ENCODE measurements around the gene LNPEP. TPM values are rescaled to one million over a fixed set of nuclear protein-coding genes. Genes with fewer than 3 reads are reported as not detected.

LNPEP gene
- total and polyA plus RNA-seq, 2 donors (not counting 1 experiment from before 2014, with no cell fraction given), result 10.5 to 92.9 TPM

- DNase-seq (no peak), ATAC-seq (ENCODE audit: low read depth) (no peak)
- H3K36me3 ChIP-seq (replicated peaks in 1 of 2; ENCODE audit: control extremely low read depth in 1 of 2, control insufficient read depth in 1 of 2, extremely low read depth in 1 of 2, insufficient read depth in 2 of 2, low read length in 1 of 2), result no peaks in the 10 kb centered on the region
- CTCF ChIA-PET, result no interaction called here
- H3K27me3 Mint-ChIP-seq, result peaks cover 8% of the 10 kb centered on the region
- H3K27ac Mint-ChIP-seq, result no peak overlapping the region
- no peaks in the 10 kb centered on the region for H3K79me2 ChIP-seq (ENCODE audit: control insufficient read depth, insufficient read depth, low read length)
- H4K20me1 ChIP-seq (ENCODE audit: control insufficient read depth, insufficient read depth, low read length, poor library complexity, severe bottlenecking), result no peaks in the 10 kb centered on the region
- H3K9me3 Mint-ChIP-seq (ENCODE audit: insufficient read depth), result no peaks in the 10 kb centered on the region
- WGBS (ENCODE audit: insufficient coverage), result no CpG with 5 or more reads among the region's 4 CpGs
- no peak overlapping the region for H3K4me3 Mint-ChIP-seq
- H3K9ac ChIP-seq (ENCODE audit: low read length), result no peak overlapping the region
- H3K9me3 ChIP-seq (ENCODE audit: control extremely low read depth in 1 of 3, control insufficient read depth in 2 of 3, insufficient read depth in 1 of 3, low read length in 2 of 3), result no peaks in the 10 kb centered on the region
- H3K27me3 ChIP-seq (replicated peaks in 1 of 4; ENCODE audit: control extremely low read depth in 1 of 4, control insufficient read depth in 3 of 4, insufficient read depth in 4 of 4, low read length in 3 of 4), result no peaks in the 10 kb centered on the region
- peaks cover 0 to 4% of the 10 kb centered on the region in 2 donors for H3K4me1 ChIP-seq (ENCODE audit: control insufficient read depth in 2 of 2, insufficient read depth in 2 of 2, low read length in 2 of 2)
- POLR2A ChIA-PET, result no interaction called here
- H3K4me3 ChIP-seq (ENCODE audit: control extremely low read depth in 1 of 5, extremely low read depth in 1 of 5, insufficient read depth in 1 of 5, low read depth in 2 of 5, low read length in 4 of 5), result no peak overlapping the region
- H3K27ac ChIP-seq (ENCODE audit: low read length in 2 of 2), result no peak overlapping the region
- TF ChIP-seq EZH2 (IDR thresholded peaks at IDR 0.05; ENCODE audit: borderline replicate concordance, insufficient read depth, low read depth, low read length, poor library complexity, severe bottlenecking), result no peak
- no peak for TF ChIP-seq CTCF (IDR thresholded peaks at IDR 0.05)
- intact Hi-C loops (cut with micrococcal nuclease), result no loop called here
- no peak overlapping the region for H2AFZ ChIP-seq (ENCODE audit: insufficient read depth, low read depth, low read length, poor library complexity, severe bottlenecking)
- peaks cover 4% of the 10 kb centered on the region for H3K4me1 Mint-ChIP-seq
- no peak overlapping the region for H3K4me2 ChIP-seq (replicated peaks; ENCODE audit: low read depth, low read length, poor library complexity, severe bottlenecking)
Measured at GRCh38 chr5:97067296-97067850, 131.5 kb downstream of the LNPEP start.

- POLR2A ChIA-PET, result no interaction called here
- H3K4me3 ChIP-seq (ENCODE audit: control extremely low read depth in 1 of 5, extremely low read depth in 1 of 5, insufficient read depth in 1 of 5, low read depth in 2 of 5, low read length in 4 of 5), result no peak overlapping the region
- intact Hi-C loops (cut with micrococcal nuclease), result no loop called here
- H3K27me3 Mint-ChIP-seq, result peaks cover 8% of the 10 kb centered on the region
- TF ChIP-seq CTCF (IDR thresholded peaks at IDR 0.05), result no peak
- TF ChIP-seq EZH2 (IDR thresholded peaks at IDR 0.05; ENCODE audit: borderline replicate concordance, insufficient read depth, low read depth, low read length, poor library complexity, severe bottlenecking), result no peak
- H3K4me1 Mint-ChIP-seq, result peaks cover 27% of the 10 kb centered on the region
- CTCF ChIA-PET, result interaction anchor here (0.6 kb wide), 1 partner anchor 1759 kb away, joined by 3 read pairs; no protein-coding TSS in a partner anchor
- no peaks in the 10 kb centered on the region for H3K36me3 ChIP-seq (replicated peaks in 1 of 2; ENCODE audit: control extremely low read depth in 1 of 2, control insufficient read depth in 1 of 2, extremely low read depth in 1 of 2, insufficient read depth in 2 of 2, low read length in 1 of 2)
- no peak overlapping the region for H3K4me3 Mint-ChIP-seq
- H4K20me1 ChIP-seq (ENCODE audit: control insufficient read depth, insufficient read depth, low read length, poor library complexity, severe bottlenecking), result no peaks in the 10 kb centered on the region
- H3K27me3 ChIP-seq (replicated peaks in 1 of 4; ENCODE audit: control extremely low read depth in 1 of 4, control insufficient read depth in 3 of 4, insufficient read depth in 4 of 4, low read length in 3 of 4), result no peaks in the 10 kb centered on the region
- ATAC-seq (ENCODE audit: low read depth) (no peak), DNase-seq (no peak)
- H3K4me2 ChIP-seq (replicated peaks; ENCODE audit: low read depth, low read length, poor library complexity, severe bottlenecking), result no peak overlapping the region
- no peak overlapping the region for H2AFZ ChIP-seq (ENCODE audit: insufficient read depth, low read depth, low read length, poor library complexity, severe bottlenecking)
- H3K9me3 ChIP-seq (ENCODE audit: control extremely low read depth in 1 of 3, control insufficient read depth in 2 of 3, insufficient read depth in 1 of 3, low read length in 2 of 3), result no peaks in the 10 kb centered on the region
- H3K9ac ChIP-seq (ENCODE audit: low read length), result no peak overlapping the region
- peaks cover 24 to 26% of the 10 kb centered on the region in 2 donors for H3K4me1 ChIP-seq (ENCODE audit: control insufficient read depth in 2 of 2, insufficient read depth in 2 of 2, low read length in 2 of 2)
- H3K27ac Mint-ChIP-seq, result no peak overlapping the region
- H3K79me2 ChIP-seq (ENCODE audit: control insufficient read depth, insufficient read depth, low read length), result peaks cover 27% of the 10 kb centered on the region
- no peaks in the 10 kb centered on the region for H3K9me3 Mint-ChIP-seq (ENCODE audit: insufficient read depth)
- H3K27ac ChIP-seq (ENCODE audit: low read length in 2 of 2), result no peak overlapping the region
Measured at GRCh38 chr5:97070234-97070633, 134.4 kb downstream of the LNPEP start.

Data from B cell (primary cell).